DMS53 (cell line): ENCODE measurements around the gene SPECC1.
"Not testable (repeated sequence)": the region's sequence is repeated elsewhere in the genome, so short reads cannot be mapped to it uniquely, and the experiment has no call there.

ENCODE experiments used
- DNase-seq: peaks from one replicate; lab custom pipeline; 2025; lab: John Stamatoyannopoulos, UW

Gene SPECC1

DNA sequence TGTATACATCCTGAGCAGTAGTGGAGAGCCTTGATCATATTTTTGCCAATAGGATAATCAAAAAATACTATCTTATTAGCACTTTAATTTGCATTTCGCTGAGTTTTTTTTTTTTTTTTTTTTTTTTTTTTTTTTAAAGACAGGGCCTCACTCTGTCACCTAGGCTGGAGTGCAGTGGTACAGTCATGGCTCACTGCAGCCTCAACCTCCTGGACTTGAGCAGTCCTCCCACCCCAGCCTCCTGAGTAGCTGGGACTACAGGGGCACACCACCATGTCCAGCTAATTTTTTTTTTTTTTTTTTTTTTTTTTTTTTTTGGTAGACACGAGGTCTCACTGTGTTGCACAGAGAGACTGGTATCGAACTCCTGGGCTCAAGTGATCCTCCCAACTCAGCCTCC, 230.6 kb downstream of the SPECC1 start:
- not testable (repeated sequence) for DNase-seq

DNA sequence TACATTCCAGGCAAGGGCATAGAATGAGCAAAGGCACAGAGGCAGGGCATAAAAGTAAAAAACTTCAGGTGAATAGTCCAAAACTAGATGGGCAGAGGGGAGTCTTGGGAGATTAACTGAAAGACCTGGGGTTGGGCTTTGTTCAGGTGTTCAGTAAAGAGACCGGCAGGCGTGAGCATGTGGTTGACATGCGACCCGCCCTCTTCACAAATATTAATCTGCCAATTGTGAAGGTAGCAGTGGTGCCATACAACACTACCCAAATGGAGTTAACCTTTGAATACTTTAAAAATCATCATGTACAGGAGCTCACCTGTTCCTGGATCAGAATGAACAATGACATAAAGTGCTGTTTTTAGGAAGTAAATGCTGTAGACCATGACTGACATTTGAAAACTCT, 232.7 kb downstream of the SPECC1 start:
- no peak for DNase-seq

DNA sequence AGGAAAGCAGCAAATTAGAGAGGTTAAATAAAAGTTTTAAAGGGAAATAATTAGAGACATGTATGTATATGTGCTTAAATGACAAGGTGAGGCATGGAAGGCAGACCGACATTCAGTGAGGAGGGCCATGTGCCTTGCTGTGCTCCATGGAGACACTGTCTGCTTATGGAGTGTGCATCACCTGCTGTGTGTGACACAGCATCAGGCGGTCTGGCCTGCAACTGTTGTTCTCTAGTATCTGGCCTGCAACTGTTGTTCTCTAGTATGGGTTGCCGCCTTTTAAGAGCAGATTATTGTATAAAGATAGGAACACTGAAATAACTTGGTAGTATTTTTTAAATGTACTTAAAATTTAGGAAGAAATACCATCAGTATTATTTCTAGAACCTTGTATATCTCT, 233.1 kb downstream of the SPECC1 start:
- DNase-seq, result no peak

DNA sequence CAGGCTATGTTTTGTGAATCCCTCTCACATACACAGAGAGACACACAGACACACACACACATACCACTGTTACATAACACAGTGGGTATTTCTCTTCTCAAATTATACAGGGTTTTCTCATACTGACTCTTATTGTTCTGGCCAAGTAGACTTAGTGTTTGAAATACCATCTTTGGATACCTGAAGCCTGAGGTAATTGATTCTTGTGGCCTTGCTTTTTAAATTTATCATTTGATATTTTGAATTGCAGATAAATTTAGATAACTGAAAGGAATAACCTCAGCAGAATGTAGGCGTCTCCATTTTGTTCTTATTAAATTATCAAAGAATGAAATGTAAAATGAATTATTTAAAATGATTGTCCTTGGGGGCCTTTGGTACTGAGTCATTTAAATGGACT, 234.4 kb downstream of the SPECC1 start:
- no peak for DNase-seq

DNA sequence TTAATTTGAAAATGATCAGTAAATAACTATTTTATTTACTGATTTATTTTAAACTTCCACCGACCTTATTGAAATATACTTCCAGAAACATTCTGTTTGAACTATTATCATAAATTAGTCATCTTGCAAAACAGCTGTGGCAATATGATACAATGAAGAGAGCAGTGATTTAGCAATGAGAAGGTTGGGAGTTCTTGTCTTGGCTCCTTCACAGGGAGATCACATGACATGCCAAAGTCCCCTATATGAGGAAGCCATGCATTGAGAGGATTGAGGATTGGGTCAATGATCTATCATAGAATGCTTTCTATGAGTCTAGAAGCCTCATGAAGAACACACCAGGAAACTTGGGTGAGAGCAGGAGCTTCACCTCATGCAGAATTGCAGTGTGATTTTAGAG, 235.5 kb downstream of the SPECC1 start:
- no peak for DNase-seq

DNA sequence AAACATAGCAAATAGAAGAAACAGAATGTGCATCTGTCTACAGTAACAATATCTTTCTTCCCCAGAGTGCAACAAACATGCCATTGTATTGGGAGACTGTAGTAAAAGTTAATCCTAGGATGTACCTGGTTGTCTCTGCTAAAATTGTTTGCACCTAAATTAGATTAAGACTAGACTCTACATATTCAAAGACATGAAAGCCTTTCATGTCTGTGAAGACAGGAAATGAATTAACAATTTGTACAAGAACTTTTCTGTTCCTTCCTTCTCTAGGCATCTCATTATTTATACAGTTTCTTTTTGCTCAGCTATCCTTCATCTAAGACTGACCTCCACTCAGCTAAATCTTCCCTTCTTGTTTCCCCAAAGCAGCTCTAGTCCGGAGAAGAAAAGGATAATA, 237.5 kb downstream of the SPECC1 start:
- DNase-seq, result no peak

DNA sequence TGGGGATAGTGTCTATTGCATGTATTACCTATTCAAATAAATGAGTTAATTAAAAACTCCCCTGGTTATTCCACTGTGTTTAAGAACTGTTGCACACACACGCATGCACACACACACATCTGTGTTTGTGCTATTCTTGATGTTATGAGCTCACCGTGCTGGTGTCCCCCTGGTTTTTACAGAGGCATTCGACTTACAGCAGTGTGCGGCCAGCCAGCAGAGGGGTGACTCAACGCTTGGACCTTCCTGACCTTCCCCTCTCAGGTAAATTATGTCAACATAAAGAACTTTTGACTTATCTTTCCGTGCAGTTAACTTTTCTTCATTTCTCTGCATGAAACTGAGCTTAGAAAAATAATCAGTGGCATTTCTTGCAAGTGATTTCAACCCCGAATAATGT, 244.2 kb downstream of the SPECC1 start:
- no peak for DNase-seq

DNA sequence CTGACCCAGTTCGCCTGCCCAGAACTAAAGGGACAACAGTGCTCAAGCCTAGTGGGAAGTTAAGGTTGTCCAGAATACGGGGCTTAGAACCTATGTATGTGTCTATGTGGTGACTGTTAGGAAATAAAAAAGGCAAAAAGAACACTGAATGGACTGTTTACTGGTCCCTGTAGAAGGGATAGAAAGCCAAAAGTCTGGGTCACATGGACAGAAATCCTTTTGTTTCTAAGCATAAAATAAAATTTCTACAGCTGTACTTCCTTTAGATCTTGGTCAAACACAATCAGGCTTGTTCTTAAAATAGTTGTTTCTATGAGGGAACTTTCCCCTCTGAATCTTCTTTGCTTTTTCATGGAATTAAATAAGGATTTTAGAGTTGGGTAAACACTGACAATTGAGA, 245.4 kb downstream of the SPECC1 start:
- DNase-seq, result no peak

DNA sequence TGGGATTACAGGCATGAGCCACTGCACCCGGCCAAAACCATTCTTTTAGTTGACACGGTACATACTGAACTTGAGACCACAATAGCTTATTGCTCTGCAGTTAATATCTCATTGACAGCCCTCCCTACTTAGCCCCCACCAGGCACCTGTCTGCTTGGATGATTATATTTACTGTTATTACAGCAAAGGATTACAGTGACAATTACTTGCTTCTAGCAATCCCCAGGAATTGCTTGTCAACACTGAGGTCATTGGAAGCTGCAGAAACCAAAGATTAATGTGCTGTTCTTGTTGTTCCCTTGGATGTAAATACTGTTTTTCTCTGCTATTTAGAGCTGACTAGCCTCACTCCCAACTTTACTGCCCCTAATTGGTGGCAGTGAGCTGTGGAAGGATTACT, 247.0 kb downstream of the SPECC1 start:
- DNase-seq, result no peak

DNA sequence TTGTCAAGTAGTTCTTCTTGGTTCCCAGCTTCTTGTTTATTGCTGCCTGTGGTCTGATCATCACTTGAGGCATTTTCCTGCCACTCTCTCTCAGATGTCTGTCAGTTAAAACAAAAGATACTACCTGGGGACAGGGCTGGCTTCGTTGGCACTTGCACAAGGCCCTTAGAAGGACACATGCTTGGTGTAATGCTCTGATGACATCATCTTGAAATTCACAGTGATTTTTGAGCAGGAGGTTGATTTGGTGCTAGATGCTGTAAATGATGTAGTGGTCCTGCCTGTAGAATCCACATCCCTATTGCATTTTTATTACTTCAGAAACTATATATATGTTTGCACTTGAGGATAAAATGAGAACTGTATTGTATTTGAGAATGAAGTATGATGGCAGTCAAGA, 247.8 kb downstream of the SPECC1 start:
- no peak for DNase-seq

DNA sequence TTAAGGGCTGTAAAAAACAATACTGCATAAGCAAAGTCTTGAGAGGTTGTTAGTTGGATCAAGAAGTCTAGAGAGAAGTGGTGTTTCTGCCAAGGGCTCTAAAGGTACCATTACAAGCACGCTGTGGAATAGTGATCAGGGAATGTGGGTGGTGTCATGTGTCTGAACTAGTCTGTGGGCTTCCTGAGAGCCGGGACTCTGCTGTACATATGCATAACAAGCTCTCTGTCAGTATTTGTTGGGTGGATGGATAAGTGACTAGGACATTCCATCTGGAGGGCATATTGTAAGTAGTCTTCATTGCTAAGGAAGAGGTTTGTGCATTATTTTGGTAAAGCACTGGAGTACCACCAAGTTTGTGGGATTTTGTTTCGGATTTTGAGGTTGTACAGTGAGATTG, 248.6 kb downstream of the SPECC1 start:
- no peak for DNase-seq

DNA sequence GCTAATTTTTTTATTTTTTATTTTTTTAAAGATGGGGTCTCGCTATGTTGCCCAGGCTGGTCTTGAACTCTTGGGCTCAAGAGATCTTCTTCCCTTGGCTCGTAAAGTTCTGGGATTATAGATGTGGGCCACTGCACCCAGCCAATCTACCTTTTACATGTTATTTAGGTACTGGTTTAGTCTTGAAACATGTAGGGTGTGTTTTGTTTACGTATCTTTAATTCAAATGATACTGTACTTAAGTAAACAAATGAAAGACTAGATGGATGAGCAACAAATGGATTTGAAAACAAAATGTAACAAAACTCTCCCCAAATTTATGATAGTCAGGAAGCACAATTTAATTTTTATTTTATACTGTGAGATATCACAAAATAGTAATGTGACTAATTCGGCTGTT, 250.5 kb downstream of the SPECC1 start:
- DNase-seq, result no peak

DNA sequence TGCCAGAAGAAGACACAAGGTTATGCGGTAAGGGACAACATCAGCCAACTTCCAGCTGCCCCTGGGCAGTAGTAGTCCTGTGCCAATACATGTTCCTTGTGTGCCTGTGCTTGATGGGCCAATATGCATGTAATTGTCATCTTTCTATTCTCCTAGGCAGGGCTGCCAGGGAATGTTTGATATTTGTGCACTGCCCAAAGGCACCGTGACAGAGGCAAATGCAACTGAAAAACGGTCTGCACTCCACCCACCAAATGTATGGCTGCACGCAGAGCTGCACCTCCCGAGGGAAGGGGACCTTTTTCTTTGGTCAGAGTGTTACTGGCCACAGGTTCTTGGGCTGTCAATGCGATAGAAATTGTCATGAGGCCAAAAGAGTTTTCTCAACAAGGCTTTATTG, 251.1 kb downstream of the SPECC1 start:
- no peak for DNase-seq

DNA sequence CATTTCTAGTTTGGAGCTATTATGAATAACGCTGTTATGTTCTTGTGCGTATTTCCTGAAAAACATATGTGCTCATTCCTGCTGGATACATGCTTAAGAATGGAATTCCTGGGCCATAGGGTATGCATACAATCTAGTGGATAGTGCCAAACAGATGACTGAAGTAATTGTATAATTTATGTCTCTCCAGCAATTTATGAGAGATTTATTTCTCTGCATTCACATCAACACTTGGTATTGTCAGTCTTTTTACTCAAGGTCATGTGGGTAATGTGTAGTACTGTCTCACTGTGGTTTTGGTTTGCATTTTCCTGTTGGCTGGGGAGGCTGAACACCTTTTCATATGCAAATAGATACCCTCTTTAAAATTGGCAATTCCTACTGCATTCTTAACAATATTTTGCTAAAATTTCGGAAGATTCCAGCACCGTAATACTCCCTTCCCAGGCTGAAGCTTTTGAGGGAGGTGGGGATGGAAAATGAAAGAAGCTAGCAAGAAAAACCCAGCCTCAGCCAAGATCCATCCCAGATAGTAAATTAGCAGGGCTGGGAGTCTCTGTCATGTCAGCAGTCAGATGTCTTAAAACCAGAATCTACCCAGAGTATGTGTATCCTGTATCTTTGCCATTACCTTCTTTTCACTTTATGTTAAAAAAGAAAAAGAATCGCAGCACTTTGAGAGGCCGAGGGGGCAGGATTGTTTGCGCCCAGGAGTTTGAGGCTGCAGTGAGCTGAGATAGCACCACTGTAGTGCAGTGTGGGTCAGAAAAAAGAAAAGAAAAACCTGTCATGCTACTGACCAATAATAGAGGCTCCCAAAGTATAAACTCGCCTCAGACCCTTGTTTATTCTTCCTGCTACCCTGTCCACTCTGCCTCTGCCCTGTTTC, 253.3 kb downstream of the SPECC1 start:
- DNase-seq, result no peak

DNA sequence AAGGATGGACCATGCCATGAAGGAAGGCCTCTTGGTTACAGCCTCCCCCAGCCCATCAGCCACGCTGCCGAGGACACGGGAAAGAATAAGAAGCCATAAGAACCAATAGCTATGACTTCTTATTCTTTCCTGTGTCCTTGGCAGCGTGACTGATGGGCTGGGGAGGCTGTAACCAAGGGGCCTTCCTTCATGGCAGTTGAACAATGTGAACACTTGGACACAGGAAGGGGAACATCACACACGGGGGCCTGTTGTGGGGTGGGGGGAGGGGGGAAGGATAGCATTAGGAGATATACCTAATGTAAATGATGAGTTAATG, 253.9 kb downstream of the SPECC1 start:
- not testable (repeated sequence) for DNase-seq

DNA sequence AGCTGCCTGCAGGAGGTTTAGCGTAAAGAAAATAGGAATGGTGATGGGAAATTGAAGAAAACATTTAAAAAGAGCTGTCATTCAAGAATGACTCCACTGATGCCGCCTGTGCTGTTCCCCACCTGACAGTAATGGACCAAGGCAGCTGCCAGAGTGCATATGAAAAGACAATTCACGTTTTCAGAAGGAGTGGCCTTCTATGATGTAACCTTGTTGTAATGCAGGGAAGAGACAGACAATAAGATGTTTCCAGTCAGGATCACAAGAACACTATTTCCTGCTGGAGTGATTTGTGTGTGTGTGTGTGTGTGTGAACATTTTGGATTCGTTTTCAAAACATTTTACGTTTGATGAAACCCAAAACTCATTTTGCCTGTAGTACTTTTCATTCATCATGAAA, 254.4 kb downstream of the SPECC1 start:
- DNase-seq, result peak; percentile 2

DNA sequence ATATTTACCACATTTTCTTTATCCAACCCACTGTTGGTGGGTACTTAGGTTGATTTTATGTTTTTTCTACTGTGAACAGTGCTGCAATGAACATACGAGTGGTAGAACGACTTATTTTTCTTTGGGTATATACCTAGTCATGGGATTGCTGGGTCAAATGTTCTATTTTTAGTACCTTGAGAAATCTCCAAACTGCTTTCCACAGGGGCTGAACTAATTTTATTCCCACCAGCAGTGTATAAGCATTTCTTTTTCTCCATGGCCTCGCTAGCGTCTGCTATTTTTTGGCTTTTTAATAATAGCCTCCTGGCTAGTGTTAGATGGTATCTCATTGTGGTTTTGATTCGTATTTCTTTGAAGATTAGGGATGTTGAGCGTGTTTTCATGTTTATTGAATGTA, 255.8 kb downstream of the SPECC1 start:
- DNase-seq, result no peak

DNA sequence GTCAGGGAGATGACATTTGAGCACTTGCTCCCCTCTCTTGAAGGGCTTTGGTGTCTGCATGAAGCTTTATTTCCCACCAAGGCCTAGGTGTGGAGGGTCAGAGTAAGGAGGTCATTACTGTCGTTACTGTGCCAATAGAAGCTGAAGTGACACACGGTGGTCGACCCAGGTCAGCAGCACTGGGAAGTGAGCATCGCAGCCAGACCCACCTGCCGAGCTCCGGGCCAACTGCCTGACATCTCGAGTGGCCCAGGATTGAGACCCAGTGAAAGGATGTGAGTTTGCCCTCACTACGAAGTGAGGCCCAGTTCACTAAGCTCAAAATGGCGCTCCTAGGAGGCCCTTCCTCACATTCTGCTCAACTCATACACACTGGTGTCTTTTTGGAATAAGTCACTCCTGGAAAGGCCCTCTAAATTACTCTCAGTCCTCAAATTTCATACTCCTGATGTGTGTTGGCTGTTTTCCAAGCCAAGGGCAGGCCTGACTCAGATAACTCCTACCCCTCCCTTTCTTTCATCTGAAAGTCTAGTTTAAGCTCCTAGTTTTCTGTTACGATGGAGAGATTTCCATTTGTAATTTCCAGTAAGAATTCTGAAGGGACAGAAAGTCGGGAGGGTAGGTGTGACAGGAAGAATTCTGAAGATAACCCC, 257.8 kb downstream of the SPECC1 start:
- no peak for DNase-seq

DNA sequence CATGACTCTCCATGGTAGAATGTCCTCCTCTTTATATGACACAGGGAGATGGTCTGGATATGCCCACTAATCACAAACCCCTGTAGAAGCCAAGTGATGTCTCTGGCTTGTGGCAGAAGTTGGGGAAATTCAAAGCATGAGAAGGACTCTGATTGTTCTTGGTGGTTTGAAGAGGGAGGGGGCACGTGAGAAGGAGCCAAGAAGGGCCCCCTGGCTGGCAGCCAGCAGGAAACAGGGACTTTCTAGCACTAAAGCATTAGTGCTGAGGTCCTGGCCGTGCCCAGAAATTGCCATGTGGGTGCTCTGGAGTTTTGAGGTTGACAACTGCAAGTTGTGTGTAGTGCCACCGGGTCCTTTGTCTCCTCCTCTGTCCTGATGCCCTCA, 258.3 kb downstream of the SPECC1 start:
- no peak for DNase-seq

DNA sequence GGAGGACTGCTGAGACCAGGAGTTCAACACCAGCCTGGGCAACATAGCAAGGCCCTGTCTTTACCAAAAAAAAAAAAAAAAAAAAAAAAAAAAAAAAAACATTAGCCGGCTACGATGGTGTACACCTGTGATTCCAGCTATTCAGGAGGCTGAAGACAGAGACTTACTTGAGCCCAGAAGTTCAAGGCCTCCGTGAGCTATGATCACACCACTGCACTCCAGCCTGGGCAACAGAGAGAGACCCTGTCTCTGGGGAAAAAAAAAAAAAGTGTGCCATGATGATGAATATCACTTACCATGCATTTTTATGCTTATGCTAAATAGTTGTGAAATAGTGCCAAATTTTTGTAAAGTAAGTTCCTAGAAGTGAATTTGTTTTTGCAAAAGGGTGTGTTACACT, 261.2 kb downstream of the SPECC1 start:
- no peak for DNase-seq

DNA sequence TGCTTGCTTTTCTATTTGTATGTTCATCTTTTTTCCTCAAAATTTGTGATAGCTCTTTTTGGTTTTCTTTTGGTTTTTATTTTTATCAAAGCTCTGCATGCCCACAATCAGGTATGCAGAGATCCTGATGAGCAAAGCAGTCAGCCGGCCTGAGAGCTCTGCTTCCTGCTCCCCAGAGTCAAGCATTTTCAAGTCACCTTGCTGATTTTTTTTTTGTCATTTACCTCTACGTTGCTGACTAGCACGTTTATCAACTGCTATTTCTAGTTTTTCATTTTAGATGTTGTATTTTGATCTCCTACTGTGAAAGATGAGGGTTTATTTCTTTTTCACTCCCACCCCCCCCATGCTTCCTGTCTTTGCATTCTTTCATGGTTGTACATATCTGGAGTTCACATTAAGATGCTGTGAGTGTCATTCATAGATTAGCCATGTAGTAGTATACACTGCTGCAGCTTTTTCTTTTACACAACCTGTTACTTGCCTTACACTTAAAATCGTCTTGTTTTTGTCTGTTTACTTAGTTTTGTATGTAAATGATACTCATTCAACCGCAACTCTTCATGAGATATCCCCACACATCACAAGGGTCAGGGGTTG, 262.0 kb downstream of the SPECC1 start:
- DNase-seq, result no peak

DNA sequence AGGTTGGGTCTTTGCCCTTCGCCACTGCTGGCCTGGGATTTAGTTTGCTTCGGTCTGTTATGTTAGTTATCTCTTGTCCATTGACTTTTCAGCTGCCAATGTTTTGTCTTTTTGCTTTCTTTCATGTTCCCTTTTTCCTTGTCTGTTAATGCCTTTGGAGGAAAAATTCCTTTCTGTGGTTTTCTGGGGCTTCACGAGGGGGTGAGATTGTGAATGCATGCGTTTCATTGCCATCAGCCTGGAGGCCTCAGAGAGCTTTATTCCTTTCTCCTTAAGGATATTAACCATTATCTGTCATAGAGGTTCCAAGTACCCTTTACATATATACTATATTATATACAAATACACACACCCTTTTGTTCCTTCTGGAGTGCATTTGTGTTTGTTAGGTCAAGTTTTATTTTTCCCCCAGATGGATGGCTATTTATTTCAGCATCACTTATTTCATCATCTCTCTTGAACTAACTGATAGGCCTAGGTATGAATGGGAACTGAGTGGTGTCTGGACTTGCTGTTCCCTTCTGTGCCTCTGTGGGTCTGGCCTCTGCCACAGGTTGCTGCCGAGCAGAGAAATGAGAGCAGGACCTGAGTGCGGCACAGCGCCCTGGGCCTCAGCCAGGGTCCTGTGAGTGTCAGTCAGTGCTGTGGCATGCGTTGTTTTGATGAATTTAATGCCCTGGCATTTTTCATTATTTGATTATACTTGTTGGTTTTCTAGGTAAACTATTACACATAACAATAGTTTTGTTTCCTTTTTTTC, 264.8 kb downstream of the SPECC1 start:
- no peak for DNase-seq

DNA sequence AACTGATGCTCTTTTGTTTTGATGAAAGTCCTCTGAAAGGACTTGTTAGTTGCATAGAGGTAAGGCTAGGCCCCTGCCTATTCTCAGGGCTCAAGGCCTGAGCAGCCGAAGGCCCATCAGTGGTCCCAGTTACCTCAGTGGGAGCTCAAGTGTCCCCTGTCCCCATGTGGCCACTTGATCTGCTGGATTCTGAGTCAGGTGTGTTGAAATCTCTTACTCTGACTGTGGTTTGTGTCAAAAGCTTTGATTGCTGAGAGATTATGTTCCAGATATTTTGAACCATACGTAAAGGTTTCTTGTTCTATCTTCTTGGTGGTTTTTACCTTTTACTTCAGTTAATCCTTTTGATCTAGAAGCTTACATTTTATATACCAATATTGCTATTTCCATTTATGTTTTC, 266.5 kb downstream of the SPECC1 start:
- no peak for DNase-seq
